WTC11 (cell line): ENCODE measurements around the gene FGF12.

Source experiments
- JUN ChIP-seq: sonication (generic); formaldehyde crosslinking; IDR thresholded peaks from 2 replicates; pipeline ENCODE4 v1.8.0; 2023; ENCODE audit warnings: mild to moderate bottlenecking, missing genetic modification reagents
- KAT7 ChIP-seq: sonication (generic); formaldehyde crosslinking; IDR thresholded peaks from 2 replicates; pipeline ENCODE4 v1.8.1; 2023; ENCODE audit warnings: missing genetic modification reagents, mild to moderate bottlenecking, borderline replicate concordance
- SP1 ChIP-seq: sonication (generic); formaldehyde crosslinking; conservative IDR thresholded peaks from 2 replicates; pipeline ENCODE4 v1.8.1; 2022; ENCODE audit warnings: missing genetic modification reagents
- TF ChIP-seq, protein P1 (sequence below): fragments of 200-600 bp; IDR thresholded peaks from 2 replicates; pipeline ENCODE4 v1.8.0; 2022; ENCODE audit warnings: antibody characterized with exemption
- TF ChIP-seq, protein P2 (sequence below): sonication (generic); formaldehyde crosslinking; conservative IDR thresholded peaks from 2 replicates; pipeline ENCODE4 v1.8.1; 2022; ENCODE audit warnings: mild to moderate bottlenecking, missing genetic modification reagents
- TF ChIP-seq, protein P3 (sequence below): sonication (generic); formaldehyde crosslinking; IDR thresholded peaks from 2 replicates; pipeline ENCODE4 v1.8.1; 2023; ENCODE audit warnings: mild to moderate bottlenecking, missing genetic modification reagents, moderate library complexity
- TF ChIP-seq, protein P4 (sequence below): sonication (generic); formaldehyde crosslinking; IDR thresholded peaks from 2 replicates; pipeline ENCODE4 v1.8.0; 2022; ENCODE audit warnings: mild to moderate bottlenecking, missing genetic modification reagents

DNA sequence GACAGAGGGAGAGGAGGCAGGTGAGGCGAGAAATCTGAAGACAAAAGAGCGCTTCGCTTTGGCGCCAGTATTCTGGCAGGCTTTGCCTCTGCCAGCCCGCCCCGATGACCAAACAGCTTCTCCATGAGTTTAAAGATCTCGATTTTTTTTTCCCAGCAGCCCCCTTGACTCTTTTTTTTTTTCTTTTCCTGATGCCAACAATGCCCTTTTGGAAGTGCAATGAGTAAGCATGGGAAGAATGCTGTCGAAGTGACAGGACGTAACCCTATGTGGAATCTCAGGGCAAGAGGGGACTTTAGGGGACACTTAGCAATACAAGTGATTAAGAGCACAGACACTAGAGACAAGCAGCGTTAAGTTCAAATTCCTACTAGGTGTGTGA lies 211.7 kb downstream of the FGF12 start:
- TF ChIP-seq, protein P1, sequence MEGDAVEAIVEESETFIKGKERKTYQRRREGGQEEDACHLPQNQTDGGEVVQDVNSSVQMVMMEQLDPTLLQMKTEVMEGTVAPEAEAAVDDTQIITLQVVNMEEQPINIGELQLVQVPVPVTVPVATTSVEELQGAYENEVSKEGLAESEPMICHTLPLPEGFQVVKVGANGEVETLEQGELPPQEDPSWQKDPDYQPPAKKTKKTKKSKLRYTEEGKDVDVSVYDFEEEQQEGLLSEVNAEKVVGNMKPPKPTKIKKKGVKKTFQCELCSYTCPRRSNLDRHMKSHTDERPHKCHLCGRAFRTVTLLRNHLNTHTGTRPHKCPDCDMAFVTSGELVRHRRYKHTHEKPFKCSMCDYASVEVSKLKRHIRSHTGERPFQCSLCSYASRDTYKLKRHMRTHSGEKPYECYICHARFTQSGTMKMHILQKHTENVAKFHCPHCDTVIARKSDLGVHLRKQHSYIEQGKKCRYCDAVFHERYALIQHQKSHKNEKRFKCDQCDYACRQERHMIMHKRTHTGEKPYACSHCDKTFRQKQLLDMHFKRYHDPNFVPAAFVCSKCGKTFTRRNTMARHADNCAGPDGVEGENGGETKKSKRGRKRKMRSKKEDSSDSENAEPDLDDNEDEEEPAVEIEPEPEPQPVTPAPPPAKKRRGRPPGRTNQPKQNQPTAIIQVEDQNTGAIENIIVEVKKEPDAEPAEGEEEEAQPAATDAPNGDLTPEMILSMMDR, result no peak
- no peak for TF ChIP-seq JUN (CRISPR knock-in tag)
- TF ChIP-seq, protein P2, sequence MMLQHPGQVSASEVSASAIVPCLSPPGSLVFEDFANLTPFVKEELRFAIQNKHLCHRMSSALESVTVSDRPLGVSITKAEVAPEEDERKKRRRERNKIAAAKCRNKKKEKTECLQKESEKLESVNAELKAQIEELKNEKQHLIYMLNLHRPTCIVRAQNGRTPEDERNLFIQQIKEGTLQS (CRISPR knock-in tag), result no peak
- TF ChIP-seq SP1 (CRISPR knock-in tag), result no peak
- TF ChIP-seq, protein P3, sequence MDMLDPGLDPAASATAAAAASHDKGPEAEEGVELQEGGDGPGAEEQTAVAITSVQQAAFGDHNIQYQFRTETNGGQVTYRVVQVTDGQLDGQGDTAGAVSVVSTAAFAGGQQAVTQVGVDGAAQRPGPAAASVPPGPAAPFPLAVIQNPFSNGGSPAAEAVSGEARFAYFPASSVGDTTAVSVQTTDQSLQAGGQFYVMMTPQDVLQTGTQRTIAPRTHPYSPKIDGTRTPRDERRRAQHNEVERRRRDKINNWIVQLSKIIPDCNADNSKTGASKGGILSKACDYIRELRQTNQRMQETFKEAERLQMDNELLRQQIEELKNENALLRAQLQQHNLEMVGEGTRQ (CRISPR knock-in tag), result no peak
- no peak for TF ChIP-seq KAT7 (CRISPR knock-in tag)
- TF ChIP-seq, protein P4, sequence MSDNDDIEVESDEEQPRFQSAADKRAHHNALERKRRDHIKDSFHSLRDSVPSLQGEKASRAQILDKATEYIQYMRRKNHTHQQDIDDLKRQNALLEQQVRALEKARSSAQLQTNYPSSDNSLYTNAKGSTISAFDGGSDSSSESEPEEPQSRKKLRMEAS (CRISPR knock-in tag), result no peak
